ENCODE data around the gene FOXI1.

The FOXI1 gene

DNA sequence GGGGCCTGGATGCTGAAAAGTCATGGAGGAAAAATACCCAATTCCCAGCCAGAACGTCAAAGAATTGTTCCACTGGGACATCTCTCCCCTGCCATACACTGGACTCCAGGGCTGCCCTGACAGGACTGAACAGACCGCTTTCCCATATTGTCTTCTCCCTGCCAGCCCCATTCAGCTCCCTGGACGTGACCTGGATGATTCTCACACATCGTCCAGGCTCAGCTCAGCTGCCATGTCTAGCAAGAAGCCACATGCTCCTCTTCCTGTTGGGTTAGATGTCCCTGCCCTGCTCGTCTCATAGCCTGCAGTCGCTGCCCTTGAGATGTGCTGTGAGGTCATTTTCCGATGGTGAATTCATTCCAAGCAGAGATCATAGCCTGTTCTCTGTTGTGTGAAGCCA lies 37.4 kb downstream of the FOXI1 start:
- H3K4me3 ChIP-seq (replicated peaks; ENCODE audit: low read depth, low read length), result no peak overlapping the region
- no peak for DNase-seq (ENCODE audit: low read depth)
- TF ChIP-seq, protein P1, sequence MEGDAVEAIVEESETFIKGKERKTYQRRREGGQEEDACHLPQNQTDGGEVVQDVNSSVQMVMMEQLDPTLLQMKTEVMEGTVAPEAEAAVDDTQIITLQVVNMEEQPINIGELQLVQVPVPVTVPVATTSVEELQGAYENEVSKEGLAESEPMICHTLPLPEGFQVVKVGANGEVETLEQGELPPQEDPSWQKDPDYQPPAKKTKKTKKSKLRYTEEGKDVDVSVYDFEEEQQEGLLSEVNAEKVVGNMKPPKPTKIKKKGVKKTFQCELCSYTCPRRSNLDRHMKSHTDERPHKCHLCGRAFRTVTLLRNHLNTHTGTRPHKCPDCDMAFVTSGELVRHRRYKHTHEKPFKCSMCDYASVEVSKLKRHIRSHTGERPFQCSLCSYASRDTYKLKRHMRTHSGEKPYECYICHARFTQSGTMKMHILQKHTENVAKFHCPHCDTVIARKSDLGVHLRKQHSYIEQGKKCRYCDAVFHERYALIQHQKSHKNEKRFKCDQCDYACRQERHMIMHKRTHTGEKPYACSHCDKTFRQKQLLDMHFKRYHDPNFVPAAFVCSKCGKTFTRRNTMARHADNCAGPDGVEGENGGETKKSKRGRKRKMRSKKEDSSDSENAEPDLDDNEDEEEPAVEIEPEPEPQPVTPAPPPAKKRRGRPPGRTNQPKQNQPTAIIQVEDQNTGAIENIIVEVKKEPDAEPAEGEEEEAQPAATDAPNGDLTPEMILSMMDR (IDR thresholded peaks at IDR 0.05; ENCODE audit: low read length, missing control alignments), result no peak

- TF ChIP-seq, protein P1 (IDR thresholded peaks at IDR 0.05; ENCODE audit: low read length, missing control alignments), result no peak
- H3K4me3 ChIP-seq (replicated peaks; ENCODE audit: low read depth, low read length), result no peak overlapping the region
- DNase-seq (ENCODE audit: low read depth), result no peak
These were observed 38.0 kb downstream of the FOXI1 start for GRCh38 chr5:170143710-170144109.

GRCh38 chr5:170144286-170145023 lies 38.8 kb downstream of the FOXI1 start:
- TF ChIP-seq, protein P1 (IDR thresholded peaks at IDR 0.05; ENCODE audit: low read length, missing control alignments), result no peak
- H3K4me3 ChIP-seq (replicated peaks; ENCODE audit: low read depth, low read length), result no peak overlapping the region
- DNase-seq (ENCODE audit: low read depth), result no peak

DNA sequence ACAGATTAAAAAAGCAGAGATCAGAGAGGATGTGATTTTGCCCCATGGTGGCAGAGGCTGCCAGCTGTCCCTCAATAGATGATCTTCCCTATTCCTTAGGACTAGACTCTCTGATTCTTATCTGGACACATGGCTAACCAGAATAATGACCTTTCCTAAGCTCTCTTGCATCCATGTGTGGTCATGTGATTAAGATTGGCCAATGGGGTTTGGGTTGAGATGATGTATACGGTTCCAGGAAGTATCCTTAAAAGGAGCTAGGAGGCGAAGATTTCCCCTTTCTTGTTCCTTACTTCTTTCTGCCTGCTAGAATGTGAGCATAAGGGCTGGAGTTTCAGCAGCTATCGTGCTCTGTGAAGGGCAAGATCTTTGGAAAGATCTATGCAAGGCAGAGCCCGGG lies 39.8 kb downstream of the FOXI1 start:
- DNase-seq (ENCODE audit: low read depth), result no peak
- no peak overlapping the region for H3K4me3 ChIP-seq (replicated peaks; ENCODE audit: low read depth, low read length)
- TF ChIP-seq, protein P1 (IDR thresholded peaks at IDR 0.05; ENCODE audit: low read length, missing control alignments), result no peak

- DNase-seq (ENCODE audit: low read depth), result no peak
- TF ChIP-seq, protein P1 (IDR thresholded peaks at IDR 0.05; ENCODE audit: low read length, missing control alignments), result no peak
These were observed 41.5 kb downstream of the FOXI1 start for GRCh38 chr5:170147051-170147752.

GRCh38 chr5:170147753-170148264 lies 42.1 kb downstream of the FOXI1 start:
- H3K4me3 ChIP-seq (replicated peaks; ENCODE audit: low read depth, low read length), result no peak overlapping the region
- DNase-seq (ENCODE audit: low read depth), result no peak
- TF ChIP-seq, protein P1 (IDR thresholded peaks at IDR 0.05; ENCODE audit: low read length, missing control alignments), result no peak

More at GRCh38 chr5:170147051-170147752, 41.5 kb downstream of the FOXI1 start:
- no peak overlapping the region for H3K4me3 ChIP-seq (replicated peaks; ENCODE audit: low read depth, low read length)
